ENCODE data around the gene DYNC1LI2. TPM values are rescaled to one million over a fixed set of nuclear protein-coding genes. Genes with fewer than 3 reads are reported as not detected.

The DYNC1LI2 gene
- total RNA-seq, 8 experiments from 2014 or later = 71.9 to 174 (median 114) TPM

- Histone ChIP-seq H3K27ac (no peak overlapping the region), H3K4me1 (replicated peaks in 1 of 2) (no peaks in the 10 kb centered on the region), H3K4me3 (no peak overlapping the region)
- ATAC-seq (replicated peaks in 6 of 8) = peak in 3 of 8 experiments; percentile 41 to 76 (median 61)
- WGBS, 10 experiments = 0 to 100% (median 76%) methylated on average over 1 to 9 of the region's 9 CpGs; no CpG with 5 or more reads in 1 of the 10 experiments
- in situ Hi-C loops (cut with MboI; ENCODE audit: low pct_unique_long_range_greater_than_20kb in 2 of 9, low sequenced_read_pairs in 9 of 9, unreplicated experiment in 9 of 9) = no loop called here
Observed at GRCh38 chr16:66703406-66704215, 47.8 kb downstream of the DYNC1LI2 start.

GRCh38 chr16:66701516-66701915, 49.9 kb downstream of the DYNC1LI2 start:
- ATAC-seq (replicated peaks in 6 of 8) = no peak

GRCh38 chr16:66701026-66701425, 50.4 kb downstream of the DYNC1LI2 start:
- no peak overlapping the region for H3K4me3 ChIP-seq
- H3K27ac ChIP-seq = no peak overlapping the region
- H3K4me1 ChIP-seq (replicated peaks in 1 of 2) = peaks cover 0 to 3% of the 10 kb centered on the region in 2 donors
- ATAC-seq (replicated peaks in 6 of 8) = no peak
- in situ Hi-C loops (cut with MboI; ENCODE audit: low pct_unique_long_range_greater_than_20kb in 2 of 9, low sequenced_read_pairs in 9 of 9, unreplicated experiment in 9 of 9) = no loop called here
- 63 to 100% (median 100%) methylated on average over 1 to 2 of the region's 2 CpGs; no CpG with 5 or more reads in 2 of the 10 experiments for WGBS, 10 experiments

More at GRCh38 chr16:66701516-66701915, 49.9 kb downstream of the DYNC1LI2 start:
- Histone ChIP-seq H3K27ac (no peak overlapping the region), H3K4me1 (replicated peaks in 1 of 2) (peaks cover 0 to 3% of the 10 kb centered on the region in 2 donors), H3K4me3 (no peak overlapping the region)
- 60 to 100% (median 90%) methylated on average over 1 to 2 of the region's 2 CpGs for WGBS, 10 experiments
- in situ Hi-C loops (cut with MboI; ENCODE audit: low pct_unique_long_range_greater_than_20kb in 2 of 9, low sequenced_read_pairs in 9 of 9, unreplicated experiment in 9 of 9) = no loop called here

- H3K27ac ChIP-seq = no peak overlapping the region
Observed at GRCh38 chr16:66699898-66700297, 51.5 kb downstream of the DYNC1LI2 start.

GRCh38 chr16:66698046-66698445, 53.4 kb downstream of the DYNC1LI2 start:
- Histone ChIP-seq H3K4me3 (no peak overlapping the region), H3K4me1 (replicated peaks in 1 of 2) (peaks cover 9 to 12% of the 10 kb centered on the region in 2 donors), H3K27ac (no peak overlapping the region)
- ATAC-seq (replicated peaks in 6 of 8) = no peak
- in situ Hi-C loops (cut with MboI; ENCODE audit: low pct_unique_long_range_greater_than_20kb in 2 of 9, low sequenced_read_pairs in 9 of 9, unreplicated experiment in 9 of 9) = no loop called here
- WGBS, 10 experiments = 33 to 100% (median 92%) methylated on average over 1 to 7 of the region's 7 CpGs; no CpG with 5 or more reads in 1 of the 10 experiments

More at GRCh38 chr16:66699898-66700297, 51.5 kb downstream of the DYNC1LI2 start:
- WGBS, 10 experiments = 17 to 80% (median 50%) methylated on average over 1 of the region's 1 CpG; no CpG with 5 or more reads in 6 of the 10 experiments
- no peak for ATAC-seq (replicated peaks in 6 of 8)
- peaks cover 7 to 10% of the 10 kb centered on the region in 2 donors for H3K4me1 ChIP-seq (replicated peaks in 1 of 2)
- in situ Hi-C loops (cut with MboI; ENCODE audit: low pct_unique_long_range_greater_than_20kb in 2 of 9, low sequenced_read_pairs in 9 of 9, unreplicated experiment in 9 of 9) = no loop called here
- H3K4me3 ChIP-seq = no peak overlapping the region

- WGBS, 10 experiments = 0 to 80% (median 54%) methylated on average over 1 to 7 of the region's 84 CpGs; no CpG with 5 or more reads in 3 of the 10 experiments
- in situ Hi-C loops (cut with MboI; ENCODE audit: low pct_unique_long_range_greater_than_20kb in 2 of 9, low sequenced_read_pairs in 9 of 9, unreplicated experiment in 9 of 9) = no loop called here
- H3K4me3 ChIP-seq = peak within 1 kb of the TSS; percentile 53 to 94 (median 64)
- H3K4me1 ChIP-seq (replicated peaks in 1 of 2) = peaks cover 9 to 12% of the 10 kb centered on the region in 2 donors
- ATAC-seq (replicated peaks in 6 of 8) = peak; percentile 92 to 95 (median 92)
- H3K27ac ChIP-seq = peak within 1 kb of the TSS; percentile 16 to 60
Observed at GRCh38 chr16:66696669-66697630, 54.5 kb downstream of the DYNC1LI2 start, which contains the start of gene CMTM4. TSS of gene CMTM4 (minus strand) at chr16:66696743. CDS start at chr16:66696525, 218 bp downstream.

GRCh38 chr16:66695935-66696668, 55.3 kb downstream of the DYNC1LI2 start:
- H3K4me1 ChIP-seq (replicated peaks in 1 of 2) = peaks cover 9 to 12% of the 10 kb centered on the region in 2 donors
- H3K27ac ChIP-seq = peak overlapping the region; percentile 16 to 60
- WGBS, 10 experiments = 18 to 34% methylated on average over 4 to 13 of the region's 91 CpGs; no CpG with 5 or more reads in 8 of the 10 experiments
- in situ Hi-C loops (cut with MboI; ENCODE audit: low pct_unique_long_range_greater_than_20kb in 2 of 9, low sequenced_read_pairs in 9 of 9, unreplicated experiment in 9 of 9) = no loop called here
- ATAC-seq (replicated peaks in 6 of 8) = peak in 6 of 8 experiments; percentile 5 to 56 (median 54)
- peak overlapping the region; percentile 53 to 94 (median 64) for H3K4me3 ChIP-seq

GRCh38 chr16:66695471-66695934, 55.9 kb downstream of the DYNC1LI2 start:
- 55 to 77% (median 62%) methylated on average over 1 to 7 of the region's 8 CpGs; no CpG with 5 or more reads in 5 of the 10 experiments for WGBS, 10 experiments
- in situ Hi-C loops (cut with MboI; ENCODE audit: low pct_unique_long_range_greater_than_20kb in 2 of 9, low sequenced_read_pairs in 9 of 9, unreplicated experiment in 9 of 9) = no loop called here
- Histone ChIP-seq H3K4me1 (replicated peaks in 1 of 2) (peaks cover 9 to 12% of the 10 kb centered on the region in 2 donors), H3K27ac (no peak overlapping the region), H3K4me3 (peak overlapping the region; percentile 53 to 94 (median 64))
- no peak for ATAC-seq (replicated peaks in 6 of 8)

GRCh38 chr16:66693149-66693548, 58.3 kb downstream of the DYNC1LI2 start:
- WGBS, 10 experiments = 86 to 100% (median 98%) methylated on average over 1 to 4 of the region's 4 CpGs

GRCh38 chr16:66692341-66692740, 59.1 kb downstream of the DYNC1LI2 start:
- in situ Hi-C loops (cut with MboI; ENCODE audit: low pct_unique_long_range_greater_than_20kb in 2 of 9, low sequenced_read_pairs in 9 of 9, unreplicated experiment in 9 of 9) = no loop called here
- Histone ChIP-seq H3K27ac (no peak overlapping the region), H3K4me1 (replicated peaks in 1 of 2) (peaks cover 9 to 16% of the 10 kb centered on the region in 2 donors), H3K4me3 (no peak overlapping the region)
- 40 to 100% (median 92%) methylated on average over 1 to 6 of the region's 6 CpGs; no CpG with 5 or more reads in 2 of the 10 experiments for WGBS, 10 experiments
- no peak for ATAC-seq (replicated peaks in 6 of 8)

More at GRCh38 chr16:66693149-66693548, 58.3 kb downstream of the DYNC1LI2 start:
- H3K4me1 ChIP-seq (replicated peaks in 1 of 2) = peaks cover 9 to 17% of the 10 kb centered on the region in 2 donors
- in situ Hi-C loops (cut with MboI; ENCODE audit: low pct_unique_long_range_greater_than_20kb in 2 of 9, low sequenced_read_pairs in 9 of 9, unreplicated experiment in 9 of 9) = no loop called here
- ATAC-seq (replicated peaks in 6 of 8) = no peak
- no peak overlapping the region for H3K27ac ChIP-seq
- no peak overlapping the region for H3K4me3 ChIP-seq

- in situ Hi-C loops (cut with MboI; ENCODE audit: low pct_unique_long_range_greater_than_20kb in 2 of 9, low sequenced_read_pairs in 9 of 9, unreplicated experiment in 9 of 9) = no loop called here
- Histone ChIP-seq H3K4me1 (replicated peaks in 1 of 2) (peaks cover 9 to 14% of the 10 kb centered on the region in 2 donors), H3K27ac (no peak overlapping the region), H3K4me3 (no peak overlapping the region)
- no peak for ATAC-seq (replicated peaks in 6 of 8)
- 86 to 100% (median 93%) methylated on average over 3 to 6 of the region's 6 CpGs; no CpG with 5 or more reads in 2 of the 10 experiments for WGBS, 10 experiments
Observed at GRCh38 chr16:66691234-66691633, 60.2 kb downstream of the DYNC1LI2 start.

All from motor neuron (in vitro differentiated cells).